Activated T-helper 17 cell treated with anti-CD3 and anti-CD28 coated beads, Interleukin-2, amount 50 U/mL, for 72 hours (primary cell): Measurements from ENCODE around the gene ACR. TPM values are rescaled to one million over a fixed set of nuclear protein-coding genes. Genes with fewer than 3 reads are reported as not detected.

ENCODE experiments used
- ATAC-seq: fragments of 150-1000 bp; cut with Tn5 transposase; replicated peaks from 2 replicates; pipeline ENCODE4 v1.10.0; 2021; ENCODE audit warnings: mild to moderate bottlenecking, moderate library complexity
- H3K27ac Mint-ChIP-seq: one replicate; pipeline ENCODE4 v1.8.0; 2022; ENCODE audit warnings: mixed read lengths
- H3K27me3 Mint-ChIP-seq: one replicate; pipeline ENCODE4 v1.8.0; 2022; ENCODE audit warnings: mixed read lengths
- H3K36me3 Mint-ChIP-seq: one replicate; pipeline ENCODE4 v1.8.0; 2022; ENCODE audit warnings: low read depth, mild to moderate bottlenecking, mixed read lengths
- H3K4me1 Mint-ChIP-seq: one replicate; pipeline ENCODE4 v1.8.0; 2022; ENCODE audit warnings: mixed read lengths
- H3K4me3 Mint-ChIP-seq: one replicate; pipeline ENCODE4 v1.8.0; 2022; ENCODE audit warnings: mild to moderate bottlenecking, mixed read lengths
- H3K9me3 Mint-ChIP-seq: one replicate; pipeline ENCODE4 v1.8.0; 2022; ENCODE audit warnings: mixed read lengths
- total RNA-seq, 2 donors: library from RNA; stranded (reverse); gene quantifications; one replicate each; pipeline ENCODE4 v1.2.3, GENCODE V29; 2022

ACR gene
- not detected for total RNA-seq

DNA sequence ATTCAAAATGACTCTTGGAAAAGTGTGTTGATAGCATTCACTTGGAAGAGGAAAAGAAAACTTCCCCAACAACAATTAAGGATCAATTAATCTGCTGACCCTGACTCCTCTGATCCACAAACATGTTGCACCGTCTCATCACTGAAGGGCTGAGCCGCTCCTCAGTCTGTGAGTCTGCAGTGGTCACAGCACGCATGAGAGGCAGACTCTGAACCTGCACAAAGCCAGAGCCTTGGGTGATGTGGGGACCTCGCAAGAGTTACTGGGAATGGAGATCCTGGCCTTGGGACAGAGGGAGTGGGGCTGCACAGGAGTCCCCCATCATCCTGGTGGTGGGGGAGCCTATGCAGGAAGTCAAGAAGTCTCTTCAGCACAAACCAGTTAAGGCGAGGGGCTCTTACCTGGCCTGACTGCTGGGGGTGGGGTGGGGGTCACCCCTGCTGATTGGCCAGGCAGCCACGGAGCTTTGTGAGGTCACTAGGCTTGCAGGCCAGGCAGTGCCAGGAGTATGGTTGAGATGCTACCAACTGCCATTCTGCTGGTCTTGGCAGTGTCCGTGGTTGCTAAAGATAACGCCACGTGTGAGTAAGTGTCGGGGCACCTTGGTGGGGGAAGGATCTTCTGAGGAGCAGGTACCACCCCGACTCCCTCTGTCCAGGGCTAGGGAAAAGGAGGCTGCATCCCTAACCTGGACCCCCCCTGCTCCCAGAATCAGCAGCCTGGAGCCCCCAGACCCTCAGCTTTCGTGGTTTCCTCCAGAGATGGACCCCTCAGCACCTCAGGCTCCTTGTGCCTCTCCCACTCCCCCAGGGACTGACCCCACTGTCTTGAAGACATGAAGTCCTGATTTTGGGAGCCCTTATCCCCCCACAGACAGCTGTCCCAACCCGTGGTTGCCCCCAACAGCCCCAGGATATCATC, at the start of gene ACR:
ACR (plus strand) TSS at position 477 of the 921 bp plus-strand sequence; CDS start at position 509, 32 bp downstream.
- Mint-ChIP-seq H3K27me3 (peaks cover 4% of the 10 kb centered on the region), H3K4me3 (no peak within 1 kb of the TSS), H3K36me3 (no peaks in the 10 kb centered on the region), H3K9me3 (no peaks in the 10 kb centered on the region), H3K27ac (no peak within 1 kb of the TSS), H3K4me1 (no peaks in the 10 kb centered on the region)
- no peak for ATAC-seq

DNA sequence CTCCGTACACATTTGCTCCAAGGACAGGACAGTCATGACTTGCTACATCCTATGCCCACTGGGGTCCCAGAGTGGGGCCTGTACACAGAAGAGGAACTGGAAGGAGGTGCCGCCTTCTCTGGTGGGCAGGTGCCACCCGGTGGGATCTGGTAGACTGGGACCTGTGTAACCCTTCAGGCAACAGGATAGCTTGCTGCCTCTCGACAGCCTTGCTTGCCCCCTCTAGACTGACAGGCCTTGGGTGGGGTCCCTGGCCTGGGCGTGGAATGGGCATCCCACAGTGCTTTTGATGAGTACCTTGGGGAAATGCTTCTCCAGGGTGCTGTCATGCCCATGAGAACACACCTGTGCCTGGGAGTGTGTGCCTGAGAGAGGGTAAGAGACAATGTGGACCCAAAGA, 49.6 kb upstream of the ACR start:
- ATAC-seq, result no peak
- Mint-ChIP-seq H3K27me3 (peaks cover 9% of the 10 kb centered on the region), H3K9me3 (no peaks in the 10 kb centered on the region), H3K36me3 (no peaks in the 10 kb centered on the region), H3K27ac (no peak overlapping the region), H3K4me1 (peaks cover 5% of the 10 kb centered on the region), H3K4me3 (no peak overlapping the region)

DNA sequence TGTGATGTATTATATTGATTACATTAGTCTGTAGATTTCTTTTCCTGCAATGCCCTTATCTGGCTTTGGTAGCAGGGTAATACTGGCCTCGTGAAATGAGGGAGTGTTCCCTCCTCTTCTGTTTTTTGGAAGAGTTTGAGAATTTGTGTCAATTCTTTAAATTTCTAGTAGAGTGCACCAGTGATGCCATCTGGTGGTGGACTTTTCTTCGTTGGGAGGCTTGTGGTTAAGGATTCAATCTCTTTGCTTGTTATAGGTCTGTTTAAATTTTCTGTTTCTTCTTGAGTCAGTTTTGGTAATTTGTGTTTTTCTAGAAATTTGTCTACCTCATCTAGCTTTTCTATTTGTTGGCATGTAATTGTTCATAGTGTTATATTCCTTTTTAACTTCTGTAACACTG, 46.5 kb upstream of the ACR start:
- peak; percentile 55 for ATAC-seq
- no peak overlapping the region for H3K4me3 Mint-ChIP-seq

DNA sequence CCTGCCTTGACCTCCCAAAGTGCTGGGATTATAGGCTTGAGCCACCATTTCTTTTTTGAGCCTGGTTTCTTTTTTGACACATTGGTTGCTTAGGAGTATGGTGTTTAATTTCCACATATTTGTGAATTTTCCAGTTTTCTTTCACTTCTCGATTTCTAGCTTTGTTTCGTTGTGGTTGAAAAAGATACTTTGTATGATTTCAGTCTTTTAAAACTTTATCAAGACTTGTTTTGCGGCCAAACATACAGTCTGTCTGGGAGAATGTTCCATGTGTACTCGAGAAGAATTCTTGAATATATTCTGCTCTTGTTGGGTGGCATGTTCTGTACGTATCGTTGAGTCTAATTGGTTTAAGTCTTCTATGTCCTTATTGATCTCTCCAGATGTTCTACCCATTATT, 44.5 kb upstream of the ACR start:
- Mint-ChIP-seq H3K4me1 (peaks cover 5% of the 10 kb centered on the region), H3K27me3 (peaks cover 7% of the 10 kb centered on the region), H3K4me3 (no peak overlapping the region), H3K27ac (no peak overlapping the region), H3K9me3 (no peaks in the 10 kb centered on the region), H3K36me3 (no peaks in the 10 kb centered on the region)
- no peak for ATAC-seq

More for the DNA sequence above, 46.5 kb upstream of the ACR start:
- Mint-ChIP-seq H3K27me3 (peaks cover 13% of the 10 kb centered on the region), H3K36me3 (no peaks in the 10 kb centered on the region), H3K9me3 (no peaks in the 10 kb centered on the region), H3K4me1 (peaks cover 5% of the 10 kb centered on the region), H3K27ac (no peak overlapping the region)

DNA sequence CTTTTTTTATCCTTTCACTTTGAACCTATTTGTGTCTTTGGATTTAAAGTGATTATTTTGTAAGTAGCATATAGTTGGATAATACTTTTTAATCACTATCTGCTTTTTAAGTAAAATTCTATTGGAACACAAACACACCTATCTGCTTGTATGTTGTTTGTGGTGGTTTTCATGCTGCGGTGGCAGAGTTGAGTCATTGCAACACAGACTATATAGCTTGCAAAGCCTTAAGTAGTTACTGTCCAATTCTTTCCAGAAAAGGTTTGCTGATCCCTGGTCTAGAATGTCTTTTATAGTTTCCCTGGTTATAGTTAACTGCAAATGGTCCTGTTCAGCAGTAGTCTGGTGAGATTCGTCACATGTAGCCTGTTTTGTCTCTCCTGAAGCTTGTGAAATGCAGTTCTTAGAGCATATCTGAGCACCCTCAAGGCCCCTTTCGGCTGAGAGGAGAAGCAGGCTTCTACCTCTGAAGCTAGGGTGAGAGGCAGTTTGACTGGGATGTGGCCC, 43.9 kb upstream of the ACR start:
- Mint-ChIP-seq H3K4me3 (no peak overlapping the region), H3K4me1 (peaks cover 5% of the 10 kb centered on the region)
- ATAC-seq, result no peak

DNA sequence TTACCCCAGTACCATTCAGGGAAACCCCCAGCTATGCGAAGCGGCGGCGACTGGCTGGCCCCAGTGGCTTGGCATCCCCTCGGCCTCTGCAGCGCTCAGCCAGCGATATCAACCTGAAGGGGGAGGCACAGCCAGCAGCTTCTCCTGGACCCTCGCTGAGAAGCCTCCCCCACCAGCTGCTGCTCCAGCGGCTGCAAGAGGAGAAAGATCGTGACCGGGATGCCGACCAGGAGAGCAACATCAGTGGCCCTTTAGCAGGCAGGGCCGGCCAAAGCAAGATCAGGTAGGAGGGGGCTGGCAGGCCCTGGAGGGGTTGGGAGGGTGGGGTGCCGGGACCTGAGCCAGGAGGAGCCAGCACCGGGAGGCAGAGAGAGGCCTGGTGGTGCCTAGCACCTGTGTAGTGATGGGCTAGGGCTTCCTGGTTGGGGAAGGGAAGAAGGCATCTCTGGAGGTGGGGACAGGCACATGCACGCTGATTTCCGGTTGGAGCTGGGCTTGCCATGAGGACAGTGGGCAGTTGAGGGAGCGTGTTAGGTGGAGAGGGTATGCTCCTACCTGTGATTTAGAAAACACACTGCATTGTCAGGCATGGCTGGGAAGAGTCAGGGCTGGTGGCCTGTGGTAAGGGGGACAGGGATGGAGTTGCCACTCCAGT, 43.1 kb upstream of the ACR start:
- peaks cover 5% of the 10 kb centered on the region for H3K4me1 Mint-ChIP-seq

More for the DNA sequence above, 43.9 kb upstream of the ACR start:
- Mint-ChIP-seq H3K27ac (no peak overlapping the region), H3K36me3 (no peaks in the 10 kb centered on the region), H3K27me3 (peaks cover 7% of the 10 kb centered on the region), H3K9me3 (no peaks in the 10 kb centered on the region)

DNA sequence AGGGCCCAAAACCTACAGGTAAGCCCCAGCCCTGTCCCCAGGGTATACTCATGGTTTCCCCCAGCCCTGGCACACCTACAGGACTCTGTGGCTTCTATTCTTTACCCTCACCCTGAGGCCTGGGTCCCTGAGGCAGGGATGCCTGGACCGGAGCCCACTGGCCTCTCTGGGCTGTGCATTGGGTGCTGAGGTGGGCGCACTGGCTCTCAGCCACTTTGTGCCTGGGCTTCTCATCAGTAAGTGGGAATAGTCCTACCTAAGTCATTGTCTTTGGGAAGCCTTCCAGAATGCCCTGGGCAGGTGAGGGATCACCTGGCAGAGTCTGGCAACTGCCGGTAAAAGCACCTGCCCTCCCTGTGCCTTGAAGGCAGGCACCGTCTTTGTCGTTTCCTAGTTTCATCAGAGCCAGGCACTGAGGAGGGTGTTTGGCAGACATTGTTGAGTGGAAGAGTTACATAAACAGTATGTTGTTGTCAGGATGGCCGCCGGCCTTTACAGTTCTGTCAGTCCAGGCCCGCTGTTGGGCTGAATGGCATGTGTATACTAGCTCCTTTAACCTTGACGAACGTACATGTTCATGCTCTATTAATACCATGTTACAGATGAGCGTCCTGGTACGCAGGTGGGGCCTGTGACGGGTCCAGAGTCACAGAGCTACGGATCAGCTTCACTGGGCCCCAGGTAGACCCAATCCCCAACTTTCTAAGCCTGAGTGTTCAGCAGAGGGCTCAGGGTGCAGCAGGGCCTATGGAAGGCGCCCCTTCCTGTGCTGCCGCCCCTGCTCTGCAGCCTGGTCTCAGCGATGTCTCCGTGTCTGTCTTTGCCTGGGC, 42.4 kb upstream of the ACR start:
- H3K4me1 Mint-ChIP-seq, result peaks cover 5% of the 10 kb centered on the region
- H3K36me3 Mint-ChIP-seq, result no peaks in the 10 kb centered on the region
- no peaks in the 10 kb centered on the region for H3K9me3 Mint-ChIP-seq
- H3K4me3 Mint-ChIP-seq, result no peak overlapping the region
- no peak for ATAC-seq
- no peak overlapping the region for H3K27ac Mint-ChIP-seq
- H3K27me3 Mint-ChIP-seq, result peaks cover 7% of the 10 kb centered on the region

More for the DNA sequence above, 43.1 kb upstream of the ACR start:
- H3K36me3 Mint-ChIP-seq, result no peaks in the 10 kb centered on the region
- no peak for ATAC-seq
- H3K4me3 Mint-ChIP-seq, result no peak overlapping the region
- H3K27me3 Mint-ChIP-seq, result peaks cover 7% of the 10 kb centered on the region
- no peaks in the 10 kb centered on the region for H3K9me3 Mint-ChIP-seq
- no peak overlapping the region for H3K27ac Mint-ChIP-seq

DNA sequence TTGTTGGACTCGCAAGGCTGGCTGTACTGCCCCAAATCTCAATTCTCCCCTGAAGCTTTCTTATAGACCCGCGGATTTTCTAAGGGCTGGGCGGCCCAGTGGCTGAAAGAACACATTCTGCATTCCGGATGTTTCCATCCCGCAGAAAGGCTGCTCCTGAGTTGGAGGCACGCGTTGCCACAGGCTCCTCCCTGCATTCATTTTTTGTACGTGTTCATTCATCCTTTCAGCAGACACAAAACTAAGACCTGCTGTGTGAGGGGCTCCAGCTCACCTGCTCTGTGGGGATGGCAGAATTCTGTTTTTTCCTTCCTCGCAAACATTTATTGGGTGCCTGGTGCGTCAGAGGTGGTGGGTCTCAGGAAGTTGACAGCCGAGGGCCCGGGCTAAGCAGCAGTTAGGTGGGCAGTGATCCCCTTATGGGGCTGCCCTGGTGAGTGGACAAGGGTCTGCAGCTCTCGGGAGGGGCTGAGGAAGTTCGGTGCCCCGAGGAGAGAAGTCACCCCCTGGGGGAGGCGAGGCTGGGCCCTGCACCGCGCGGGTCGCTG, 41.7 kb upstream of the ACR start:
- Mint-ChIP-seq H3K36me3 (no peaks in the 10 kb centered on the region), H3K27me3 (peaks cover 5% of the 10 kb centered on the region), H3K9me3 (no peaks in the 10 kb centered on the region), H3K4me3 (no peak overlapping the region), H3K4me1 (peaks cover 4% of the 10 kb centered on the region), H3K27ac (no peak overlapping the region)
- no peak for ATAC-seq

DNA sequence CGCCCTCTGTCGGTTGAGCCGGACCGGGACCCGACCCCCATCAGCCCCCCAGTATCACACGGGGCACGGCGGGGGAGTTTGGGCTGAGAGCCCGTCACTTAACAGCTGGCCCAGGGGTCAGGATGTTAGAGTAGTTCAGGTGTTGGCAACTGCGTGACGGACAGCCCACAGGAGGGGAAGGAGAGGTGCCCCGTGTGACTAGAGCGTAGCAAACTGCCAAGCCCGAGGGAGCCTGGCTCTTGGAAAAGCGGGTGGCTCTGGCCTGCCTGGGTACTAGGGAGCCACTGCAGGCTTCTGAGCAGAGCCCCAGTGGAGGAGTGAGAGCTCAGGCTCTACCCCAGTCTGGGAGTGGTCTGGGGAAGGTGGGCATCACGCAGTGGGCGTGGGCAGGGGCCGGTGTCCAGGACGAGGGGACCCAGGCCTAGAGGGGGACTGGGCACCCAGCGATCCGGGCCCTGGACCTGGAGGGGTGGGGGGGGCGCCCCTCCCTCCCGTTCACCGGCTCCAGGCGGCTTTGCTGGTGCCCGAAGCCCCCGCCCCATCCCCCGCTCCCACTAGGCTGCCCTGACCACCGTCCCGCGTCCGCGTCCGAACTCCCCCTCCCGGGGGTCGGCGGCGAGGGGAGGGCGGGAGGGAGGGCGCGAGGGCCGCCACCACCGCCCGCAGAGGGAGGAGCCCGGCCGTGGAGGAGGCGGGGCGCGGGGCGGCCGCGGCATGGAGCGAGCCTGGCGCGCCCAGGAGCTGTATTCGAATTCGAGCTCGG, 41.0 kb upstream of the ACR start:
- peaks cover 5% of the 10 kb centered on the region for H3K27me3 Mint-ChIP-seq
- no peak overlapping the region for H3K4me3 Mint-ChIP-seq
- H3K27ac Mint-ChIP-seq, result no peak overlapping the region
- H3K36me3 Mint-ChIP-seq, result no peaks in the 10 kb centered on the region
- no peaks in the 10 kb centered on the region for H3K9me3 Mint-ChIP-seq
- peaks cover 3% of the 10 kb centered on the region for H3K4me1 Mint-ChIP-seq
- no peak for ATAC-seq

DNA sequence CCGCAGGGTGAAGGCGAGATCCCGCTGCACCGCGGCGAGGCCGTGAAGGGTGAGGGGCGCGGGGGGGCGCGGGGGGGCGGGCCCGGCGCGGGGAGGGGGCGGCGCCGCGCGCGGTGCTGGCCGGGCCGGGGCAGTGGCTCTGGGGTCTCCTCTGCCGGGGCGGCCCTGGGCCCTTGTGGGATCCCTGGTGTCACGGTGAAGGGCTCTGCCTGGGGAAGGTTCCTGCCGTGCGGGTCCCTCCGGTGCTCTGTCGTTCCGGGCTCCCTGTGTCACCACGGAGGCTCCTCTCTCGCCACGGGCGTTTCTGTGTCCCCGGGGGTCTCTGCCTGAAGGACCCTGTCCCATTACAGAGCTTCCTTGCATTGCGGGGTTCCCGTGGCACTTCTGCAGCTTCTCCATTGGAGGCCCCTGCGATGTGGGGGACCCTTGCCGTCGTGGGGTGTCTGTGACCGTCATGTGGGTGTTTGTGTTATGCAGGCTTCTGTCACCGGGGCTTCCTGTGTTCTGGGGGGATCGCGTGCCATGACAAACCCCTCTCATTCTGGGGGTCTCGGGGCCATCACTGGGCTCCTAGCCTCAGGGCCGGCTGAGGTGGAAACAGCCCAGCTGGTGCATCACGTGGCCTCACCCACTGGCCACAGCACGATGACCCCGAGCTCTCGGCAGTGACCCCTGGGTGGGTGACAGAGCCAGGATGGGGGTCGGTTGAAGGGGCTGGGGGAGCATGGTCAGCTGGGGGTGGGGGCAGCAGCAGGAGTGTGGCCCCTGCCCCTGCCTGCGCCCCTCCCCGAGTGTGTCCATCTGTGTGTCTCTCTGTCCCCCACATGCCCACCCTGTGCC, 40.1 kb upstream of the ACR start:
- Mint-ChIP-seq H3K9me3 (no peaks in the 10 kb centered on the region), H3K36me3 (no peaks in the 10 kb centered on the region), H3K27ac (no peak overlapping the region), H3K4me3 (no peak overlapping the region), H3K4me1 (peaks cover 12% of the 10 kb centered on the region), H3K27me3 (peaks cover 5% of the 10 kb centered on the region)
- ATAC-seq, result no peak

DNA sequence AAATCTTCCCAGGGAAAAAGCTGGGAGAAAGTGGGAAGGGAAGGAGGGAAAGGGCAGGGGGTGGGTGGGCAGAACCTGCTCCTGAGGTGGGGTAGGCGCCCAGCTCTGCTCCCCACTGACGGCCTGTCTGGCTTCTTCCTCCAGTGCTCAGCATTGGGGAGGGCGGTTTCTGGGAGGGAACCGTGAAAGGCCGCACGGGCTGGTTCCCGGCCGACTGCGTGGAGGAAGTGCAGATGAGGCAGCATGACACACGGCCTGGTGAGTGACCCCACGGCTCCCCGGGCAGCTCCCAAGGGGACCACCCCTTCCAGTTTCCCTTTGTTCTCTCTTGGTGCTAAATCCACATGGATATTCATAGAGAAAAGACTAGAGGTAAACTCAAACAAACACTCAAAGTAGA, 39.5 kb upstream of the ACR start:
- no peaks in the 10 kb centered on the region for H3K36me3 Mint-ChIP-seq
- H3K4me3 Mint-ChIP-seq, result no peak overlapping the region
- no peaks in the 10 kb centered on the region for H3K9me3 Mint-ChIP-seq
- H3K27ac Mint-ChIP-seq, result no peak overlapping the region
- no peak for ATAC-seq
- peaks cover 13% of the 10 kb centered on the region for H3K4me1 Mint-ChIP-seq
- peaks cover 3% of the 10 kb centered on the region for H3K27me3 Mint-ChIP-seq

DNA sequence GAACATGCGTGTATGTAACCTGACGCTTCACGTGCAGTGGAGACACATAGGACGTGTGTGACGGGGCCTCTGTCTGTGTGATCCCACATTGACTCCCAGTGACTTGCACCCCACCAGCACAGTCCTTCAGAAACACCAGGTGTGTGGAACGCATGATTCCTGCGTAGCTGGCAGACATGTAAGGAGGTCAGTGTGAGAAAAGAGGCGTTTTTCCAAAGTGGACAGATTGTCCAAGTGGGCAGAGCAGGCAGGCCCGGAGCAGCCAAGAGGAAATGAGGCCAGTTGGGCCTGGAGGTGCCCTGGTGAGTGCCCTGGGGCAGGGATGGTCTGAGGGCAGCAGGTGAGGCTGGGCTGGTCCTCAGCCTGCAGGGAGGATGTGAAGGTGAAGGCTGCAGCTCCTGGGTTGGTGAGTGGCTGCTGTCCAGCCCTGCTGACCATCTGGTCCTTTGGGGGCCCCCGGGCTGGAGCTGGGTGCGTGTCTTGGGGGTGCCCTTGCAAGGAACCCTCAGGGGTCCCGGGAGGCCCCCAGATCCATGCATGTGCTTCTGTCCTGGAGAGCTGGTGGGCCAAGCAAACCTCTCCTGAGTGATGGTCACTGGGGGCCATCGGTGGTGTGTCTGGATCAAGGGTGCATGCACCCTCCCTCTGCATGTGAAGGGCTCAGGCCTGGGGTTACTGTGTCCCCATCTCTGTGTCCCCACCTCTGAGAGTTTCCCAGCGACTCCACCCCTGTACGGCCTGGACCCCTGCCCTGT, 38.8 kb upstream of the ACR start:
- peaks cover 13% of the 10 kb centered on the region for H3K4me1 Mint-ChIP-seq
- no peak overlapping the region for H3K27ac Mint-ChIP-seq
- no peaks in the 10 kb centered on the region for H3K9me3 Mint-ChIP-seq
- no peak overlapping the region for H3K4me3 Mint-ChIP-seq
- ATAC-seq, result no peak
- H3K27me3 Mint-ChIP-seq, result no peaks in the 10 kb centered on the region
- no peaks in the 10 kb centered on the region for H3K36me3 Mint-ChIP-seq
